ENCODE data around the gene RAI14.
"Not testable (repeated sequence)": the region's sequence is repeated elsewhere in the genome, so short reads cannot be mapped to it uniquely, and the experiment has no call there.

RAI14 gene

DNA sequence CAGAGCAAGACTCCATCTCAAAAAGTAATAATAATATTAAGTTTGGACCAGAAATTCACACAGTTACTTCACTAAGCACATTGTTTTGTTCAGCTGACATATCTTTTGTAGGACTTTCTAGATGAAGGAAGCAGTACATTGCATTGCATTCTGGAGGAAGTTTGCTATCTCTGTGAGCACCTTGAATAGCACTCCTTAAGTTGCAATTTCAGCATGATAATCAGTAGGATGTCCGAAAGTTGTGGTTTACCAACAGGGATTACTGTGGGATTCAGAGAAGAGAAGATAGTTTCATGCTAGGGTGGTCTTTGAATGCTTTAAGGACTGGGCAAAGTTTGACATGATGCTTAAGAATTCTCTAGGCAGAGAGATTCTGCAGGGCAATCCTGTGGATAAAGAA, 164.5 kb downstream of the RAI14 start:
- no peak for DNase-seq (ENCODE audit: low spot score)

- DNase-seq (ENCODE audit: low spot score) = no peak
These were observed 167.0 kb downstream of the RAI14 start for GRCh38 chr5:34822956-34823715.

GRCh38 chr5:34826347-34826746, 170.2 kb downstream of the RAI14 start:
- no peak for DNase-seq (ENCODE audit: low spot score)

GRCh38 chr5:34827588-34828506, 171.7 kb downstream of the RAI14 start:
- DNase-seq (ENCODE audit: low spot score) = no peak

GRCh38 chr5:34830827-34831226, 174.7 kb downstream of the RAI14 start:
- not testable (repeated sequence) for DNase-seq (ENCODE audit: low spot score)

- no peak for DNase-seq (ENCODE audit: low spot score)
These were observed 175.2 kb downstream of the RAI14 start for GRCh38 chr5:34831303-34831702.

- DNase-seq (ENCODE audit: low spot score) = no peak
These were observed 176.4 kb downstream of the RAI14 start for GRCh38 chr5:34832568-34832967.

DNA sequence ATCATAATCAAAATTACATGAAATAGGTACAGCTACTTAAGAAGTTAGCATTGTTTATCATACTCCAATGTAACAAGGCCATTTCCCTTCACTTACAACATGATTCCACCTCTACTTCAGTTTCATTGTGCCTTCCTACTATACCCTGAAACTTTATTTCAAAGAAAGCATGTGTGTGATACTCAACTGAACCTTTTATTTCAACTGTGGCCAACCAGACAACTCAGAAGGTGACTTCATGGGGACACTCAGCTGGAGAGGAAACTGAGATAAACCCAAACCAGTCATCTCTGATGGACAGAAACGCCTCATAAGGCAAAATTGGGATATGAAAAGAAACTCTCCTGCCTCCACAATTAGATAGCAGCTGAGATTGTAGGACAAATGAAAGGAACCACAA, 177.0 kb downstream of the RAI14 start:
- DNase-seq (ENCODE audit: low spot score) = no peak

DNA sequence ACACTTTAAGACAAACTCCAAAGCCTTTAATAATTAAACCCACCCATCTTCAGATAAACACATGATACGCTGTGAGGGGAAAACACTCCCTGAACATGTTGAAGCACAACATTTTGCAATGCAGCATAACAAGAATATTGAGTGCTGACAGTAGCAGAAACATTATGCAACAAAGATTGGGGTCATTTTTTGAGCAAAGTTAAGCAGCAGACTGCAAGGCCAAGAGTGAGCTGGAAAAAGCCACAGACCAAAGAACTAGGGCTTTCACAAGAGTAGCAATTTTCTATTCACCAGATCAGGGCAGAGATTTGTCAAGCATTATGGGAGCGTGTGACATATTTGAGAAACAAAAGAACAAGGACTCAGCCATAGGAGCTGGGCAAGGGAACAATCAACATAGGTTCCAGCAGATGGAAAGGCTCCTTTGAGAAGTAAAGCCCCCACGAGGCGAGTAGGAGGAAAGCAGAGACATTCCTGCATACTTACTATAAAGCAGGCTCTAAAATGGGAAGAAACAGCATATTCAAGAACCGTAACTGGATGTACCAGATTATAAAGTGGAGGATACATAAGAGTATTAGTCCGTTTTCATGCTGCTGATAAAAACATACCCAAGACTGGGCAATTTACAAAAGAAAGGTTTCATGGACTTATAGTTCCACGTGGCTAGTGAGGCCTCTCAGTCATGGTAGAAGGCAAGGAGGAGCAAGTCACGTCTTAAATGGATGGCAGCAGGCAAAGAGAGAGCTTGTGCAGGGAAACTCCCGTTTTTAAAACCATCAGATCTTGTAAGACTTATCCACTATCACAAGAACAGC, 178.1 kb downstream of the RAI14 start:
- no peak for DNase-seq (ENCODE audit: low spot score)

GRCh38 chr5:34834794-34835089, 178.6 kb downstream of the RAI14 start:
- no peak for DNase-seq (ENCODE audit: low spot score)

GRCh38 chr5:34835664-34836063, 179.5 kb downstream of the RAI14 start:
- DNase-seq (ENCODE audit: low spot score) = no peak

DNA sequence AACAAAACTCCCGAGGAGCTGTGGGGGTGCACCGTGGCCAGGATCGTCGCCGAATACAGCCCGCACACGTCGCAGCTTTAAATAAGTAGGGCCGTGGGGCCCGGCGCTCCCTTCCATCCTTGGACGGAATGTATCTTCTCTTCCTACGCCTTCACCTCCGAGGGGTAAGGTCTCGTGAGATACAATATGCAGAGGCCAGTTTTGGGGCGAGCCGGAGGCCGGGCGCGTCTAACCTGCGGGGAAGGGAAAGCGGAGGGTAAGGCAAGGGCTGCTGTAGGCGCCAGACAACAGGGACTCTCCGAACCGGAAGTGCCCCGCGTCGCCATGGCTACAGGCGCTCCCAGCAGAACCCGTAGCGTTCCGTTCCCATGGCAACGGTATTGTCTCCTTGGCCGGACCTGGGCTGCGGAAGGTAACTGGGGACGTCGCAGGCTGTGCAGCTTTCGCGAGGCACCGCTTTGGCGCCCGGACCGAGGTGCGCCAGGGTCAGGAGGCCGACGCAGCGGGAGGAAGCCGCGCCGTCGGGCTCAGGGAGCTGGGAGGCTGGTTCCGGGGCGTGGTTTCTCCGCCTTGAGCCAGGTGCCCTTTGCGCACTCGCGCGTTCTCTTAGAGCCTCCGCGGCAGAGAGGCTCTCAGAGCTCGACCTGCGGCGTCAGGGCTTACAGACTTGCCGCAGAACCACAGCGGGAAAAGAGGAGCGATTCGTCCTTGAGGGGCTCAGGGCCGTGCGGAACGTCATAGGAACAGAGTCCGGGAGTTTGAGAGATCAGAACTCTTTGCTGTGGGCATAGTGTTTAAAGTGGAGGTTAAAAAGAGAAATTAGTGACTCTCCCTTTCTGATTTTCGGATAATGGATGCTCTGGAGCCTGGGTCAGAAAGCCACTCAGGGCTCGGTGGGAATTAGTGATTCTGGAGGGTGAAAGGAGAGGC, 182.9 kb downstream of the RAI14 start, which contains the start of gene TTC23L:
Gene TTC23L, plus strand, starts transcription at position 380 of the 930 bp plus-strand sequence. CDS start 1,508 bp downstream, outside the sequence.
- peak; percentile 89 for DNase-seq (ENCODE audit: low spot score)

GRCh38 chr5:34841816-34842215, 185.7 kb downstream of the RAI14 start:
- no peak for DNase-seq (ENCODE audit: low spot score)

- DNase-seq (ENCODE audit: low spot score) = no peak
These were observed 186.4 kb downstream of the RAI14 start for GRCh38 chr5:34842554-34842953.

DNA sequence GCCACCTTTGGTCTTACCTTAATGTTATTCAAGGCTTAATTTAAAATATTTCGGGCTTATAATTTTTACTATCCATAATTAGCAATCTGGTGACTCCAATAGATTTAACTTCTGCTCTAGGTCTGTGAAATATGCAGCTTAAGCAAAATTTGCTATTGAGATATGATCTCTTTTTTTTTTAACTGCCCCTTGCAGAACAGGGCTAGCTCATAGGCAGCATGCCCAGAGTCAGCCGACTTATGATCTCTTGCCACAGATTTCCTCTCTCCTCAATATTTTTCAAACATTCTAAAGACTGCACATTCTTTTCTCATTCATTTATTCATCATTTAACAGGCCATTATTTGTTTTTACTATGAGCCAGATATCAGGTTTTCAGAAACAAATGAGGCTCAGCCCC, 187.4 kb downstream of the RAI14 start:
- DNase-seq (ENCODE audit: low spot score) = no peak

GRCh38 chr5:34844106-34844505, 188.0 kb downstream of the RAI14 start:
- no peak for DNase-seq (ENCODE audit: low spot score)

- no peak for DNase-seq (ENCODE audit: low spot score)
These were observed 188.9 kb downstream of the RAI14 start for GRCh38 chr5:34844999-34845398.

DNA sequence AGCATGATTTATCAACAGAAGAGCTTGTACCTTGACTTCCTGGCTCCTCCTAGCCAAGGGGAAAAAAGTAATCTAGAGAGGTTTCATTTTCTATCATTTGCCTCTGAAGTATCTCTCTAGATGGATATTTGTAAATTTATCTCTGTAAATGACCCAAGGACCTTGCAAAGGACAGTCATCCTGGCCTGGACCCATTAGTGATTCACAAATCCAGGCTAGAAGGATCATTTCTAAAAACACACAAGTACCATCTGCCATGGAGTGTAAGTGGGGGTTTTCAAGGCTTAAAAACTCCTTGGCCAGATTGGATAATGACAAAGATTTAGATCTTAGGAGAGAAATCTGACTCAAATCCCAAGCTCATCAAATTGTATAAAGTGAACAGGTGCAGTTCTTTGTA, 190.9 kb downstream of the RAI14 start:
- no peak for DNase-seq (ENCODE audit: low spot score)

GRCh38 chr5:34847552-34847951, 191.4 kb downstream of the RAI14 start:
- no peak for DNase-seq (ENCODE audit: low spot score)

DNA sequence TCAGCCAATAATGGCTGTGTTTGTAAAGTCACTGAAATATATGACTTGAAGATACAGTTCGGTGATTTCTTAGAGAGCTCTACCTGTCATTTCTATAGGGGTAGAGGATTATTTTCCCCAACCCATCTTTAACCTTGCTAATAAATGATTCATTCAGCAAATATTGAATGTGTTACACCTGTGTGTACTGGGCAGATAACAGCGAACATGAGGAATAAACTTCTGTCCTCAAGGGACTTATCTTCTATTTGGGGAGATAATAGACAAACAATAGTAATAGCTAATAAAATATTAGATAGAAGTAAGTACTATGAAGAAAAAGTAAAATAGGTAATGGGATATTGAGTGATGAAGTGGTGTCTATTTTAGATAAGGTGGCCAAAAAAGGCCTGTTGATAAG, 192.1 kb downstream of the RAI14 start:
- DNase-seq (ENCODE audit: low spot score) = no peak

DNA sequence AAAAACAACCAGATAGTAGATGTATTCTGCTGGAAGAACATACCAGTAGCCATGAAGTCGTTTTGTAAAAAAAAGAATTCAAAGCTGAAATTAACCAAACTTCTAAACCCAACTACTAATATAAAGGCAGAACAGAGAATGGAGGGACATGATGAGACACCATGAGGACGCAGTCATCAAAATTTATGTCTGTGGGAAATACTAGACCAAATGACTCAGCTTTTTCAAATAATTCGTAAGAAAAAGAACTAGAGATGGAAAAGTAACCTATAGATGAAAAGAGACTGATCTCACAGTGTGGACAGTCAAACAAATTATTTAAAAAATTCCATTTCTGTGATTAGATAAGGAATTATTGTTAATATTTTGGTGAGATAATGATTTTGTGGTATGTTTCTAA, 193.1 kb downstream of the RAI14 start:
- no peak for DNase-seq (ENCODE audit: low spot score)

Data from germinal center (tissue), 1 donor.